ACC112 (cell line): ENCODE data around the gene STX18.
A peak's percentile ranks its signal among the peaks of the same experiment; 100 is the strongest.

Source experiments
- H2AFZ ChIP-seq: fragments of 200-600 bp; sonication (generic); one replicate; pipeline ENCODE4 v1.6.0; 2017; ENCODE audit warnings: antibody characterized with exemption, low read length; ENCODE audit not compliant: unreplicated experiment
- H3K27ac ChIP-seq: fragments of 200-600 bp; sonication (generic); 2 replicates; pipeline ENCODE4 v1.5.1; 2014; ENCODE audit warnings: low read depth, mild to moderate bottlenecking, antibody characterized with exemption, low read length, moderate library complexity
- H3K27me3 ChIP-seq: fragments of 200-600 bp; sonication (generic); 2 replicates; pipeline ENCODE4 v1.6.1; 2014; ENCODE audit warnings: mild to moderate bottlenecking, antibody characterized with exemption, low read length, moderate library complexity, mixed read lengths; ENCODE audit not compliant: insufficient read depth
- H3K36me3 ChIP-seq: fragments of 200-600 bp; sonication (generic); 2 replicates; pipeline ENCODE4 v1.6.1; 2016; ENCODE audit warnings: mild to moderate bottlenecking, antibody characterized with exemption, low read length, moderate library complexity, mixed read lengths; ENCODE audit not compliant: insufficient read depth
- H3K4me1 ChIP-seq: fragments of 200-600 bp; sonication (generic); one replicate; pipeline ENCODE4 v1.6.1; 2016; ENCODE audit warnings: low read length, mixed read lengths; ENCODE audit not compliant: insufficient read depth, unreplicated experiment, control insufficient read depth
- H3K4me3 ChIP-seq: fragments of 200-600 bp; sonication (generic); 2 replicates; pipeline ENCODE4 v1.5.1; 2014; ENCODE audit warnings: mild to moderate bottlenecking, low read depth, low read length
- H3K79me2 ChIP-seq: fragments of 200-600 bp; sonication (generic); one replicate; pipeline ENCODE4 v1.6.0; 2016; ENCODE audit warnings: low read length; ENCODE audit not compliant: control insufficient read depth, unreplicated experiment, insufficient read depth

STX18 gene

DNA sequence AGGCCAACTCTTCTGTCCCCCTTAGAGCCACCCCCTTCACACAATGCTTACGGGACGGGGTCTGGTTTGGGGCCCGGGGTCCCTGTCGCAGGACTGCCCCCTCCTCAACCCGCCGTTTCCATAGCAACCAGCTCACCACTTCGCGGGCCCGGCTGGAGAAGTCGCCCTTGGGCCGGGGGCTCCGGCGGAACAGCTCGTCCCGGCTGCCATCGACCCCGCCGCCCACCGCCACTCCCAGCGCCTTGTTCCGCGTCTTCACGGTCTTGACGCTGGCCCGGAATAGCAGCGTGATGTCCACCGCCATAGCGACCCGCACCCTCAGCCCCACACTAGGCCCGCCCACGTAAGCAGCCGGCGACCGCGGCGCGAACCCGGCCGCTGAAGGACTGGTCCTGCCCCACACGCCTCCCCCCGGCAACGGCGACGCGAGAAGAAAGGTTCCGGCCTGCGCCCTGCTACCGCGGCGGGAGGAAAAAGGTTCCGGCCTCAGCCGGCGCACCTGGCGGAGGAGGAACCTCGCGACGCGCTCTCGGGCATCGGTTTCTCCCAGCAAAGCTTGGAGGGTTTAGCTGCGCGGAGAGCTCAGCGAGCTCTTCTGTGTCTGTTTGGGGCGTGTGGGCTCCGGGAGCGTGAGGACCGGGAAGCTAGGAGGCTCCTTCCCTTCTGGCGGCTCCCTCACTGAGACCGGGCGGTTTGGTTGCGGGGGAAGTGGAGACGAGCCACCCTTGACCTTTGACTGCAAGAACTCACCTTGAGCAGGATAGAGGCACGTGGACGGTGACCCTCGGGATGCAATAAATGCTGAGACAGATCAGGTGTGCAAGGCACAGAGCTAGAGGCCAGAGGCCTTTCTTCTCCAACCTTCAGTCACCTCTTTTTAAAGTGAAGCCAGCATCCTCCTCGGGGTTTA is at the start of gene STX18:
Gene STX18 (minus strand): TSS at position 388 of the 910 bp plus-strand sequence. CDS start 84 bp downstream, at position 304.
- Histone ChIP-seq H3K4me1 (peaks cover 16% of the 10 kb centered on the region), H3K79me2 (peaks cover 60% of the 10 kb centered on the region), H3K27ac (peak within 1 kb of the TSS; percentile 69), H3K36me3 (no peaks in the 10 kb centered on the region), H2AFZ (peak within 1 kb of the TSS; percentile 100), H3K27me3 (no peaks in the 10 kb centered on the region), H3K4me3 (peak within 1 kb of the TSS; percentile 92)

DNA sequence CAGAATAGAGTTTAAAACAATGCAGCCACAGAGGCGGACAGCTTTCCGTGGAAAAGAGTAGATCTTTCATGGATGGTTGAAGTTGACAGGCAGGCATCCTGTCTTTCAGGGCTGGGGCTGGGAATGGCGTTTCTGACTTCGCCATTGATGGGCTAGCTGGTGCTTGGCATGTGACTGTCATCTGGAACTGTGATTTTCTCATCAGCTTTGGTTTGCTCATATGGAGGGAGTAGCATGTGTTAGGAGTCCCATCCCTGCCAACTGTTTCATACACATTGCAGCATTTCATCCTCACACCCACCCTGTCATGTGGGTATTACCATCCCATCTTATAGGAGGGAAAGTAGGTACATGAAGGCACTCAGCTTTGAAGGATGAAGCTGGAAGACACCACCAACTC is 49.2 kb upstream of the STX18 start:
- Histone ChIP-seq H3K27me3 (no peaks in the 10 kb centered on the region), H3K4me1 (peaks cover 21% of the 10 kb centered on the region), H3K36me3 (no peaks in the 10 kb centered on the region; the same call in 1 of the 2 replicates), H2AFZ (peak overlapping the region; percentile 61), H3K27ac (peak overlapping the region; percentile 62), H3K4me3 (peak overlapping the region; percentile 66), H3K79me2 (no peaks in the 10 kb centered on the region)

DNA sequence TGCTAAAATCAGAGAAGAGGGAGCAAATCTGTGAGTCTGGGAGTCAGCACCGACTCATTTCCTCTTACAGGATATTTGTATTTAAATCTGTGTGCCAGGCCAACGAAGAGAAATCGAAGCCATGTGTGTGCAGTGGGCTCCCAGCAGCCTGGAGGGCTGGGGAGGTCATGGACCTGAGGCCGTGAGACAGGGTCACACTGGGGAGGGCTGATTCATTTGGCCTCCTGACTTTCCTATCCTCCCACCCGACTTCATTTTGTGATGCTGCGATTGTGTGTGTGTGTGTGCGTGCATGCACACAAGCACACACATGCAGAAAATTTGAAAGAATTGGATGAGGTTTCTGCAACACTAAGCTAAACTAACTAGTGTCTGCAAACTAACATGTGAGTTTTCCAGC is 48.7 kb upstream of the STX18 start:
- Histone ChIP-seq H3K79me2 (no peaks in the 10 kb centered on the region), H3K4me3 (peak overlapping the region; percentile 66), H3K27ac (peak overlapping the region; percentile 62), H2AFZ (peak overlapping the region; percentile 61), H3K27me3 (no peaks in the 10 kb centered on the region), H3K4me1 (peaks cover 26% of the 10 kb centered on the region), H3K36me3 (no peaks in the 10 kb centered on the region; the same call in 1 of the 2 replicates)

DNA sequence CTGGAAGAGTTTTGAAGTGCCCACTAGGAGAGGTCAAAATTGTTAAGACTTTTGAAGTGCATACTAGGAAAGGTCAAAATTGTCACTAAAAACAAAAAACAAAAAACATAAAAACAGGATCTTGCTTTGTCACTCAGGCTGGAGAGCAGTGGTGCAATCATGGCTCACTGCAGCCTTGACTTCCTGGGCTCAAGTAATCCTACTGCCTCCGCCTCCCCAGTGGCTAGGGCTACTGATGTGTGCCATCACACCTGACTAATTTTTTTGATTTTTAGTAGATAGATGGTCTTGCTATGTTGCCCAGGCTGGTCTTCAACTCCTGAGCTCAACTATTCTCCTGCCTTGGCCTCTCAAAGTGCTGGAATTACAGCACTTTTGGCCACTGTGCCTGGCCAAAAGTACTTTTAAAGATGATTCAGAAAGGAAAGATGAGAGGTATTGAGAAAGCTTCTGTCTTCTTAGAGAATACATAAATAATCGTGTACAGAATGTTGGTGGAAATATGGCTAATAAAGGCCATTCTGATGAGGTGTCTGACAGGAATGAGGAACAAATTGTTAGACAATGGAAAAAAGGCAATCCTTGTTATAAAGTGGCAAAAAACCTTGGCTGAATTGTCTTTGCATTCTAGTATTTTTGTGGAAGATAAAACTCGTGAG is 43.3 kb upstream of the STX18 start:
- Histone ChIP-seq H3K27ac (peak overlapping the region; percentile 87), H2AFZ (peak overlapping the region; percentile 64), H3K36me3 (no peaks in the 10 kb centered on the region; the same call in 1 of the 2 replicates), H3K27me3 (no peaks in the 10 kb centered on the region), H3K4me1 (peaks cover 26% of the 10 kb centered on the region), H3K4me3 (peak overlapping the region; percentile 4), H3K79me2 (no peaks in the 10 kb centered on the region)

DNA sequence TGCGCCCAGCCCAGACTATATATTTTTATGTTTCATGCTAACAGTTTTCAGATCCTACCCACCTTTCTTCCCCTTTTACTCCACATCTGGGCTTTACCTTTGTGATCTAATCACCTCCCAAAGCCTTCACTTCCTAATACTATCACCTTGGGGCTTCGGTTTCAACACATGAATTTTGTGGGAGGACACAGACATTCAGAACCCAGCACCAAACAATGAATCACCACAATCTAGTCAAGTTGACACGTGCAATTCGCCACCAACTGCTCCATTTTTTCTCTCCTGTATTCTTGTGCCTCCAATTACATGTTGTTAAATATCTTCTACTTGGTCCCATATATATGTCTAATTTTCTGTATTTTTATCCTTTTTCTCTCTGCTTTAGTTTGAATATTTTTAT is 41.8 kb upstream of the STX18 start:
- peaks cover 22% of the 10 kb centered on the region for H3K4me1 ChIP-seq
- no peaks in the 10 kb centered on the region for H3K27me3 ChIP-seq
- no peaks in the 10 kb centered on the region; the same call in 1 of the 2 replicates for H3K36me3 ChIP-seq
- H3K27ac ChIP-seq = no peak overlapping the region
- H3K79me2 ChIP-seq = no peaks in the 10 kb centered on the region
- no peak overlapping the region for H2AFZ ChIP-seq
- H3K4me3 ChIP-seq = no peak overlapping the region

DNA sequence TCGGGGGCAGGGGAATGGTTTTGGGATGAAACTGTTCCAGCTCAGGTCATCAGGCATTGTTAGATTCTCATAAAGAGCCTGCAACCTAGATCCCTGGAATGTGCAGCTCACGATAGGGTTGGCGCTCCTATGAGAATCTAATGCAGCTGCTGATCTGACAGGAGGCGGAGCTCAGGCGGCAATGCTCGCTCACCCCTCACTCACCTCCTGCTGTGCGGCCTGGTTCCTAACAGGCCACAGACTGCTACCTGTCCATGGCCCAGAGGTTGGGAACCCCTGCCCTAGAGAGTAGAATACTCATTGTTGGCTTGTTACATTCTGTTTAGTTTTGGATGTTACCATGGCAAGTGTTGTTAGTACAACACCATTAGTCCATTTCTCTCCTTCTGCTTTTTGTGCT is 40.8 kb upstream of the STX18 start:
- H2AFZ ChIP-seq = no peak overlapping the region
- H3K4me1 ChIP-seq = peaks cover 22% of the 10 kb centered on the region
- H3K36me3 ChIP-seq = no peaks in the 10 kb centered on the region; the same call in 1 of the 2 replicates
- no peak overlapping the region for H3K27ac ChIP-seq
- no peaks in the 10 kb centered on the region for H3K27me3 ChIP-seq
- H3K79me2 ChIP-seq = no peaks in the 10 kb centered on the region
- H3K4me3 ChIP-seq = no peak overlapping the region

DNA sequence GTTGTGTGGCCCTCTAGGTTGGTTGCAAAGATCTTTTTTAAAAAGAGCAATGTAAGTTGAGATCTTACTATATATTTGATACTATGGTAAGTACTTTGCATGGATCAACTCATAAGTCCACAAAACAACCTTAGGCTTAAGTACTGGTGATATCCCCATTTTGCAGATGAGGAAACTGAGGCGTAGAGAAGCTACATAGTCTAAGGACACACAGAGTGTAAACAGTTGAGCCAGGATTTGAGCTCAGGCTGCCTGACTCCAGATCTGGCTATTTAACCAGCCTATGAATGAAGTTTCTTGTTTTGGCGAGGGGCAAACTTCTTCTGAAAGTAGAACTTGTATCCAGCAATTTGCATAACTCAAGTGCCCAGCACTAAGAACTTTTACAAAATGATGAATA is 38.6 kb upstream of the STX18 start:
- Histone ChIP-seq H3K27me3 (no peaks in the 10 kb centered on the region), H3K4me3 (no peak overlapping the region), H2AFZ (no peak overlapping the region), H3K36me3 (no peaks in the 10 kb centered on the region), H3K4me1 (peaks cover 17% of the 10 kb centered on the region), H3K27ac (no peak overlapping the region), H3K79me2 (no peaks in the 10 kb centered on the region)

DNA sequence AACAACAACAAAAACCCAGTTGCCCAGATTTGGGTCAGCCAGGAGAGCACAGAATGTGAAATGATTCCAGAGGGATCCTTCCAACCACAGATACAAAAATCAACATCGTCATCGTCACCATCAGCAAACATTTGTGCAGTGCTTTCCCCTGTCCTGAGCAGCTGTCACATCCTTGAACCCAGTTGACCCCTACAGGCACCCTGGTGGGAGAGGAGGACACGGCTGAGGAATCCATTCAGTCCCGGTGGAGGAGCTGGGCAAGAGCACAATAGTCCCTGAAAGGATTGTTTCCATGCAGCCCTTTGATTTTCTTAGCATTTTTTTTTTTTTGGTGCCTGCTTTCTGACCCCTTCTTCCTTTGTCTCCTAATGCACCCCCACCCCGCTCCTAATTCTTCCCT is 37.1 kb upstream of the STX18 start:
- Histone ChIP-seq H3K4me3 (no peak overlapping the region), H3K36me3 (no peaks in the 10 kb centered on the region), H3K27ac (no peak overlapping the region), H2AFZ (no peak overlapping the region), H3K79me2 (no peaks in the 10 kb centered on the region), H3K4me1 (peaks cover 4% of the 10 kb centered on the region), H3K27me3 (no peaks in the 10 kb centered on the region)

DNA sequence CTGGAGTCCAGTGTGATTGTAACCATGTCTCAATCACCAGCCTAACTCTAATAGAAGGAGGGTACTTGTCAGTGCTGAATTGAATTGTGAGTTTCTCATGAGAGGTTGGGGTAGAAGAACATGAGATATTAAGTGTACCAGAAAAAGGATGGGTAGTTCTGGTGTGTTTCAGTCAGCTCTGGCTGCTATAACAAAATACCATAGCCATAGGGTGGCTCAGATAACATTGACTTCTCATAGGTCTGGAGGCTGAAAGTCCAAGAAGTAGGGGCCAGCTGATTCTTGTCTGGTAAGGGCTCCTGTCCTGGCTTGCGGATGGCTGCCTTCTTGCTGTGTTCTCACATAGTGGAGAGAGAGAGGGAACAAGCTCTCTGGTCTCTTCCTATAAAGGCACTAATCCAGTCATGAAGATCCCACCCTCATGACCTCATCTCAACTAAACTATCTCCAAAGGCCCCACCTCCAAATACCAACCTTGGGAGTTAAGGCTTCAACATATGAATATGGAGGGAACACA is 35.6 kb upstream of the STX18 start:
- H3K27me3 ChIP-seq = no peaks in the 10 kb centered on the region
- H3K36me3 ChIP-seq = no peaks in the 10 kb centered on the region
- no peak overlapping the region for H3K27ac ChIP-seq
- no peak overlapping the region for H3K4me3 ChIP-seq
- H2AFZ ChIP-seq = no peak overlapping the region
- H3K4me1 ChIP-seq = peaks cover 4% of the 10 kb centered on the region
- H3K79me2 ChIP-seq = no peaks in the 10 kb centered on the region

DNA sequence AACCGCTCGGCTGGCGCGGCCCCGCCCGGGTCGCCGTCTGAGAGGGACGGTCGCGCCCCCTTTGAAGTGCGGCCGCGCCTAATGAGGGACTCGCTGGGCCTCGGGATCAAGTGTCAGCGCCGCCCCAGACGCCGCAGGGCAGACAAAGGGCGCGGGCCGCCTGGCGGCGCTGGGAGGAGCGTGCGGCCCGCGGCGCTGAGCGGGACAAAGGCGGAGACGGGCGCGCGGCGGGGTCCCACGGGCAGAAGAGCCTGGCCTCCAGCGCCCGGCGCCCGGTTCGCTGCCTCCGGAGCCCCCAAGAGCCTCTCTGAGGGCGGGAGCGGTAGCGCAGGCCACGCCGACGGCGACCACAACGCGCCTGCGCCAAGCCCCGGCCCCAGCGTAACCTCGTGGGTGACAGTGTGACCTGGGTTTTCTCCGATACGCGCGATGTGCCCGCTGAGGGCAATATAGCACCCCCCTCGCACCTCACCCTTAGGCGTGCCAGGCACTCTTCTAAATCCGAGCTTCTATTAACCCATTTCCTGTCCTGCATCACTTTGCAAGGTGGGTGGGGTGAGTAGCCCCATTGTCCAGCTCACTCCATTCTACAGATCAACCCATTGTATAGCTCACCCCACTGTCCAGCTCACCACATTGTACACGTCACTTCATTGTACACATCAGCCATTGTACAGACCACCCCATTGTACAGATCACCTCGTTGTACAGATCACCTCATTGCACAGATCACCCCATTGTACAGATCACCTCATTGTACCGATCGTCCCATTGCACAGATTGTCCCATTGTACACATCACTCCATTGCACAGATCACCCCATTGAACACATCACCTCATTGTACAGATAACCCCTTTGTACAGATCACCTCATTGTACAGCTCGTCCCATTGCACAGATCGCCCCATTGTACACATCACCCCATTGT is 33.7 kb upstream of the STX18 start:
- Histone ChIP-seq H3K27me3 (no peaks in the 10 kb centered on the region), H2AFZ (peak overlapping the region; percentile 79), H3K27ac (peak overlapping the region; percentile 14; the same call in 1 of the 2 replicates), H3K36me3 (no peaks in the 10 kb centered on the region), H3K79me2 (no peaks in the 10 kb centered on the region), H3K4me1 (peaks cover 4% of the 10 kb centered on the region), H3K4me3 (peak overlapping the region; percentile 79)
